ENCODE measurements around the gene UQCRH.

DNA sequence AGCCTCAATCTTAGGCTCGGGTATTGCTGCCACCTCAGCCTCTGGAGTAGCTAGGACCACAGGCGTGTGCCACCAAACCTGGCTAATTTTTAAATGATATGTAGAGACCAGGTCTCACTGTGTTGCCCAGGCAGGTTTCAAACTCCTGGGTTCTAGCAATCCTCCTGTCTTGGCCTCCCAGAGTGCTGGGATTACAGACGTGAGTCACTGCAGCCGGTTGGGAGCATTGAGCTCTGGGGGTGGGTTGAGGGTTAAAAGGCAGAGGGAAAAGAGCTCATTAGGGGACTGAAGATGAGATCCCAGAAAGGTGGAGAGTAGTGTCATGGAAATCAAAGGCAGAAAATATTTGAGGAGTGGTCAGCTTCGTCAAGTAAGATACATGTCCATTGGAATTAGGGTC is 48.8 kb upstream of the UQCRH start:
- TF ChIP-seq CTCF (IDR thresholded peaks at IDR 0.05) = no peak
- TF ChIP-seq ZNF263 (CRISPR knock-in tag; IDR thresholded peaks at IDR 0.05; ENCODE audit: low read depth) = no peak
- no peak for TF ChIP-seq GABPB1 (CRISPR knock-in tag; IDR thresholded peaks at IDR 0.05)
- TF ChIP-seq, protein P1, sequence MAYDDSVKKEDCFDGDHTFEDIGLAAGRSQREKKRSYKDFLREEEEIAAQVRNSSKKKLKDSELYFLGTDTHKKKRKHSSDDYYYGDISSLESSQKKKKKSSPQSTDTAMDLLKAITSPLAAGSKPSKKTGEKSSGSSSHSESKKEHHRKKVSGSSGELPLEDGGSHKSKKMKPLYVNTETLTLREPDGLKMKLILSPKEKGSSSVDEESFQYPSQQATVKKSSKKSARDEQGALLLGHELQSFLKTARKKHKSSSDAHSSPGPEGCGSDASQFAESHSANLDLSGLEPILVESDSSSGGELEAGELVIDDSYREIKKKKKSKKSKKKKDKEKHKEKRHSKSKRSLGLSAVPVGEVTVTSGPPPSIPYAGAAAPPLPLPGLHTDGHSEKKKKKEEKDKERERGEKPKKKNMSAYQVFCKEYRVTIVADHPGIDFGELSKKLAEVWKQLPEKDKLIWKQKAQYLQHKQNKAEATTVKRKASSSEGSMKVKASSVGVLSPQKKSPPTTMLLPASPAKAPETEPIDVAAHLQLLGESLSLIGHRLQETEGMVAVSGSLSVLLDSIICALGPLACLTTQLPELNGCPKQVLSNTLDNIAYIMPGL (CRISPR knock-in tag; IDR thresholded peaks at IDR 0.05) = no peak
- TF ChIP-seq MYBL2 (CRISPR knock-in tag; IDR thresholded peaks at IDR 0.05) = no peak
- no peak for TF ChIP-seq ESRRA (CRISPR knock-in tag; IDR thresholded peaks at IDR 0.05; ENCODE audit: borderline replicate concordance)
- no peak for TF ChIP-seq TEAD4 (CRISPR knock-in tag; IDR thresholded peaks at IDR 0.05)
- TF ChIP-seq ZNF512 (CRISPR knock-in tag; IDR thresholded peaks at IDR 0.05; ENCODE audit: borderline replicate concordance) = no peak
- no peak for TF ChIP-seq FOXJ3 (CRISPR knock-in tag; IDR thresholded peaks at IDR 0.05; ENCODE audit: borderline replicate concordance)
- TF ChIP-seq, protein P2, sequence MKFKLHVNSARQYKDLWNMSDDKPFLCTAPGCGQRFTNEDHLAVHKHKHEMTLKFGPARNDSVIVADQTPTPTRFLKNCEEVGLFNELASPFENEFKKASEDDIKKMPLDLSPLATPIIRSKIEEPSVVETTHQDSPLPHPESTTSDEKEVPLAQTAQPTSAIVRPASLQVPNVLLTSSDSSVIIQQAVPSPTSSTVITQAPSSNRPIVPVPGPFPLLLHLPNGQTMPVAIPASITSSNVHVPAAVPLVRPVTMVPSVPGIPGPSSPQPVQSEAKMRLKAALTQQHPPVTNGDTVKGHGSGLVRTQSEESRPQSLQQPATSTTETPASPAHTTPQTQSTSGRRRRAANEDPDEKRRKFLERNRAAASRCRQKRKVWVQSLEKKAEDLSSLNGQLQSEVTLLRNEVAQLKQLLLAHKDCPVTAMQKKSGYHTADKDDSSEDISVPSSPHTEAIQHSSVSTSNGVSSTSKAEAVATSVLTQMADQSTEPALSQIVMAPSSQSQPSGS (CRISPR knock-in tag; IDR thresholded peaks at IDR 0.05; ENCODE audit: borderline replicate concordance, low read depth) = no peak
- TF ChIP-seq PRDM15 (CRISPR knock-in tag; IDR thresholded peaks at IDR 0.05) = no peak
- TF ChIP-seq MAX (CRISPR knock-in tag; IDR thresholded peaks at IDR 0.05) = no peak
- no peak for TF ChIP-seq CREM (CRISPR knock-in tag; IDR thresholded peaks at IDR 0.05)
- no peak for TF ChIP-seq NR3C1 (CRISPR knock-in tag; conservative IDR thresholded peaks at IDR 0.05; ENCODE audit: low read depth)
